Mucosa of stomach (tissue), 1 donor: ENCODE results near the gene NDEL1.

Experiments
- H3K27me3 ChIP-seq: one replicate; pipeline ENCODE4 v1.7.0; 2013; ENCODE audit warnings: mild to moderate bottlenecking, low read length; ENCODE audit not compliant: control insufficient read depth, insufficient read depth
- H3K36me3 ChIP-seq: one replicate; pipeline ENCODE4 v1.7.0; 2013; ENCODE audit warnings: low read length; ENCODE audit not compliant: control insufficient read depth, insufficient read depth
- H3K4me1 ChIP-seq: one replicate; pipeline ENCODE4 v1.7.0; 2013; ENCODE audit warnings: mild to moderate bottlenecking, low read length; ENCODE audit not compliant: control insufficient read depth, insufficient read depth
- H3K4me3 ChIP-seq: one replicate; pipeline ENCODE4 v1.7.0; 2013; ENCODE audit warnings: low read length
- H3K9ac ChIP-seq: one replicate; pipeline ENCODE4 v1.7.0; 2013; ENCODE audit warnings: mild to moderate bottlenecking, low read length, moderate library complexity
- H3K9me3 ChIP-seq: one replicate; pipeline ENCODE4 v1.7.0; 2013; ENCODE audit warnings: mild to moderate bottlenecking, low read length, moderate library complexity; ENCODE audit not compliant: control insufficient read depth
- donor health status: Pancreatic carcinoma.

NDEL1 gene

DNA sequence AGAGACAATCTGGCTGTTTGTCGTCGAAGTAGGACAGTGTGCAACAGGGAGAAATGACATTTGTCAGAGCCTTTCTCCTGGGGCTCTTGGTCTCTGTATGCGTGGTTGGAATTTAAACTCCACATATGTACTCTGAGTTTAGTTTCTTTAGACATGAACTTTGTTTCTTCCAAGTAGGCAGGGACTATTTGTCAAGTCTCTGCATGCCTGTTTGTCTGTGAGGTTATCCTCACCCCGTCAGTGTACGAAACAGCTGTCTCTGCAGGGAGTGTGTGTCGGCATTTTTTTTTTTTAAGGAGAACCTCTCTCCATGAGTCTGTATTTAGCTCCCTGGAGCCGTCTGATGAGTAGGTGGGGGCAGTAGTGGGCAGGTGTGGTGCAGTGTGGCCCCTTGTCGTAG lies 29.7 kb downstream of the NDEL1 start:
- Histone ChIP-seq H3K4me1 (no peaks in the 10 kb centered on the region), H3K9ac (no peak overlapping the region), H3K36me3 (peaks cover under 1% of the 10 kb centered on the region), H3K9me3 (no peaks in the 10 kb centered on the region), H3K27me3 (no peaks in the 10 kb centered on the region), H3K4me3 (no peak overlapping the region)

DNA sequence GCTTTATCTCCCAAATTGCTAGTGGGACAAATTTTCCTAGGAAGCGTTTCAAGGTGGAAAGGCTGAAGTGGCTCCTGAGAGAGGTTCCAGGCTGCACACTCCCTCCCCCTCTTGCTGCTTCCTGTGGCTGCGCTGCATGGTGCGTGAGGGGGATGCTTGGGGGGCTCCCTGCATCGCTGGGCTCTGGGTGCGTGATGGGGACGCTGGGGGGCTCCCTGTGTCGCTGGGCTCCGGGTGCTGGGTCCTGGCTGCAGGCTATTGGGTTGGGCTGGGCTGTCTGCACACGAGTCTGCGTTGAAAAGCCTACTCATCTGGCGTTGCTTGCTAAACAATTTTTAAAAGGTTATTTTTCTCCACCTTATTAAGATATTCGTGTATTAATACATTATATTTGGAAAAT lies 30.1 kb downstream of the NDEL1 start:
- Histone ChIP-seq H3K4me3 (no peak overlapping the region), H3K36me3 (no peaks in the 10 kb centered on the region), H3K4me1 (no peaks in the 10 kb centered on the region), H3K9ac (no peak overlapping the region), H3K9me3 (no peaks in the 10 kb centered on the region), H3K27me3 (no peaks in the 10 kb centered on the region)

DNA sequence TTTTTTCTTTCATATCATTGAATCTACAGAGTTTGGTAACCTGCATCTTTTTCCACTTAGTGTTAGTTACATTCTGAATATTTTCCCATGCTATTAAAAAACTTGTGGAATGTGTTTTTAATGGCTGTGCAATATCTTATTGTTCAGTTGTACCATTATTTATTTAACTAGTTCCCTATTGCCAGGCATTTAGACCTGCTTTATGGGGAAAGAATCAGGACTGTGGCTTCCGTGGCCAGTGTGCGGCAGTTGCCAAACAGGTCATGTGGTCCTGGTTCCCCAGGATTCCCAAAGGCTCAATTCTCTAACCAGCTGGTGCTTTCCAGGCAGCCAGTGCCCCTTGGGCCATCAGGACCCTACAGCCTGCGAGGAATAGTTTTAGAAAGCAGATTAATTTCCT lies 30.8 kb downstream of the NDEL1 start:
- no peak overlapping the region for H3K9ac ChIP-seq
- H3K36me3 ChIP-seq, result no peaks in the 10 kb centered on the region
- no peaks in the 10 kb centered on the region for H3K4me1 ChIP-seq
- H3K27me3 ChIP-seq, result no peaks in the 10 kb centered on the region
- no peak overlapping the region for H3K4me3 ChIP-seq
- no peaks in the 10 kb centered on the region for H3K9me3 ChIP-seq

DNA sequence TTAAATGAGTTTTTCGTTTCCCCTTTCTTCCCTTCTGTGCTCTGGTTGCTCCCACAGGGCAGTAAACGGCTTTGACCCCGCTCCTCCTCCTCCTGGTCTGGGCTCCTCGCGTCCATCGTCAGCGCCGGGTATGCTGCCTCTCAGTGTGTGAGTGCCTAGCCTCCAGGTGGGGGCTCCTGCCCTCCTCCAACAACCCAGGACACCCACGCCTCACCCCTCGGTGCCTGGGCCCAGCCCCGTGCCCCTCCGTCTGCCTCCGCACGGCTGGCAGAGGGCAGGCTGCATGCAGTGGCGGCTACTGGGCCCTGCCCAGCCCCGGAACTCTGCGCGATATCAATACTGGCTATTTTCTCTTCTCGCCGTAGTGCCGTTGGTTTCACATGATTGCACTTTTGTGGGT lies 31.2 kb downstream of the NDEL1 start:
- no peak overlapping the region for H3K9ac ChIP-seq
- no peaks in the 10 kb centered on the region for H3K36me3 ChIP-seq
- H3K4me3 ChIP-seq, result no peak overlapping the region
- no peaks in the 10 kb centered on the region for H3K4me1 ChIP-seq
- H3K27me3 ChIP-seq, result no peaks in the 10 kb centered on the region
- H3K9me3 ChIP-seq, result no peaks in the 10 kb centered on the region

DNA sequence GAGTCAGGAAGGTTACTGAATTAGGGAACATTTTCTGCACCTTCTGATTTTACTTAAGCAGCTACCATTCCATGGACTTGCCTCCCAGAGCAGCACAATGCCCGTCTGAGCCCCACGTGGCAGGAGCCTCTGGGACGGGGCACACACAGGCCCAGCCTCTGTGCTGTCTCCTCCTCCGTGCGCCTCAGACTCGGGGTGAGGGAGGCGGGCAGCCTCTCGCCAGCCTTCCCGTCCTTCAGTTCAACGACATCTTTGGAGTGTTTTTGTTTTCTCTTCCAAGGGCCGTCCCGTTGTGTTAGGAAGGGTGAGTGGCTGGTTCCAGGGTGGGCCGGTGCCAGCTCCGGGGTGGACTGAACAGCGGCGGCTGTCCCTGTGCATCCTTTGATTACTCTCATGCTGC lies 31.8 kb downstream of the NDEL1 start:
- H3K36me3 ChIP-seq, result no peaks in the 10 kb centered on the region
- H3K4me1 ChIP-seq, result no peaks in the 10 kb centered on the region

DNA sequence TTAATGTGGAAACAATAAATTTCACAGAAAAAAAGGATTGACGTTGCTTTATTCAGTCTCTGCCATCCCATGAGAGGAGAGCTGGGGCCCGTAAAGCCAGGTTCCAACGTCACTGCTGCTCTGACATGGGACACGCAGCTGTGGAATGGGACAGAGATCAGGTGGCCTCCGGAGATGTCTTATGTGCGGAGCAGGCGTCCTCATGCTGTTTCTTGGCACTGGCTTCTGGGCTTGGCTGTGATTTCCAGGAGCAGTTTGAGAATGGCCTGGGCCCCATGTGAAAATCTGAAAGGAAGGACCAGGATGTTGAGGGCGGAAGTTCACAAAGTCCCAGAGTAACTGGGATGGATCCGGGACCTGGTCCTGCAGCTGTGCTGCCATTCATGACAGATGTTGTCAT lies 32.4 kb downstream of the NDEL1 start:
- Histone ChIP-seq H3K4me1 (no peaks in the 10 kb centered on the region), H3K4me3 (no peak overlapping the region), H3K27me3 (no peaks in the 10 kb centered on the region), H3K9me3 (no peaks in the 10 kb centered on the region), H3K36me3 (no peaks in the 10 kb centered on the region), H3K9ac (no peak overlapping the region)

More for the DNA sequence above, 31.8 kb downstream of the NDEL1 start:
- Histone ChIP-seq H3K9ac (no peak overlapping the region), H3K4me3 (no peak overlapping the region), H3K9me3 (no peaks in the 10 kb centered on the region), H3K27me3 (no peaks in the 10 kb centered on the region)

DNA sequence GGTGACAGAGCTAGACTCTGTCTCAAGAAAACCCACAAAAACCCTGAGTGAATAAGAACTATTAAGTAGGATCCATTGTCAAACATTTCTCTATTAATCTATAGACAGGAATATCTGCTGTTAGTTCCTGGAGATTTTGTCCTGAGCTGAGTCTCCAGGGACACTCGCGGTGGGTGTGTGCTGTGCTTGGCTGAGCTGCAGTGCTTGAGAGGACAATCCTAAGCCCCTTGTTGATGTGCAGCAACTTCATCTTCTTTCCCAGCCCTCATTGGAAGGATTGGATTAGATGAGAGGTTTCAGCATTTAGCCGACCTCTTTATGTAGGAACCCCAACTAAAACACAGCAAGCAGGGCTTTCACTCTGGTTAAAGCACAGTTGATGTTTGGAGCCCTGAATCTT lies 33.3 kb downstream of the NDEL1 start:
- Histone ChIP-seq H3K4me1 (no peaks in the 10 kb centered on the region), H3K4me3 (no peak overlapping the region), H3K36me3 (no peaks in the 10 kb centered on the region), H3K9me3 (no peaks in the 10 kb centered on the region), H3K27me3 (no peaks in the 10 kb centered on the region), H3K9ac (no peak overlapping the region)

DNA sequence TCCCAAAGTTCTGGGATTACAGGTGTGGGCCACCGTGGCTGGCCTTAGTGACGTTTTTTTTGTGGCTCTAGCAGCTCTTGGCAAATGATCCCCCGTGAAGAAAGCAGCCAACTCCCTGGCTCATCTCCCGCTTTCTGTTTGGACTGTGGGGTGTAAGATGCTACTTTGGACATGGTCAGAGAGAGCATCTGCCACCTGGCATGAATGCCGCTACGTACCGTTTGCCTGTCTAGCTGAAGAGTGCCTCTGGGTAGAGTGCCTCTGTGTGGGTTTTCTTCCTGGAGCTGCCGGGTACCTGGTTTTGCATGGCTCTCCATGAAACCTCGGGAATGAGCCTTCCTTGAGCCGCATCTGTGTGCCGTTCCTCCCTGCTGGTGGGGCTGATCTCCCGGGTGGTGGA lies 34.3 kb downstream of the NDEL1 start:
- Histone ChIP-seq H3K9me3 (no peaks in the 10 kb centered on the region), H3K4me3 (no peak overlapping the region), H3K27me3 (no peaks in the 10 kb centered on the region), H3K9ac (no peak overlapping the region), H3K36me3 (no peaks in the 10 kb centered on the region), H3K4me1 (no peaks in the 10 kb centered on the region)

DNA sequence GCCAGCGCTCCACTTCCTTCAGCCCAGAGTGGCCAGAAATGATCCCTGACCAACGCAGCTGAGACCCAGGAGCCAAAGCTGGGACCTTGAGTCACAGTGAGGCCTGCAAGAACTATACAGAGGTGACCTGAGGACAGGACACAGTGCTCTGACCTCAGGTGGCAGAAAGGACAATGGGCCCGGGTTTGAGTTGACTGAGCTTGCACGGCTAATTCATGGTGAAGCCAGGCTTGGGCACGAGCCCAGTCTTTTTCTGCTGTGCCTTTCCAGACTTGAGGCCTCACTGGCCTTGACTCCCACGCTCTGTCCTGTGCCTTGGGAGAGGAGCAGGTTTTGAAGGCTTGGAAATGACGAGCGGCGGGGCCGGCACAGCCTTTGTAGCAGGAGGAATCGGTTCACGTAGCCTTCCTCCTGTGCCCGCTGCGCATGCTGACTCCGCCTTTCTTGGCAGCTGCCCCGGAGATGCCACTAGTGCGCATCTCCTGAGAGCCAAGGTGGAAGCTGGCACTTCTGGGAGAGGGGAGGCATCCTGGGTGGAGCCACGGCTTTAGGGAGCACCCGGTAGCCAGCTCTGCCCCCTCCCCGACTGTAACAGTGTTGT lies 34.9 kb downstream of the NDEL1 start:
- no peaks in the 10 kb centered on the region for H3K27me3 ChIP-seq
- H3K4me3 ChIP-seq, result no peak overlapping the region
- H3K9me3 ChIP-seq, result no peaks in the 10 kb centered on the region
- H3K9ac ChIP-seq, result no peak overlapping the region
- H3K4me1 ChIP-seq, result no peaks in the 10 kb centered on the region
- no peaks in the 10 kb centered on the region for H3K36me3 ChIP-seq

DNA sequence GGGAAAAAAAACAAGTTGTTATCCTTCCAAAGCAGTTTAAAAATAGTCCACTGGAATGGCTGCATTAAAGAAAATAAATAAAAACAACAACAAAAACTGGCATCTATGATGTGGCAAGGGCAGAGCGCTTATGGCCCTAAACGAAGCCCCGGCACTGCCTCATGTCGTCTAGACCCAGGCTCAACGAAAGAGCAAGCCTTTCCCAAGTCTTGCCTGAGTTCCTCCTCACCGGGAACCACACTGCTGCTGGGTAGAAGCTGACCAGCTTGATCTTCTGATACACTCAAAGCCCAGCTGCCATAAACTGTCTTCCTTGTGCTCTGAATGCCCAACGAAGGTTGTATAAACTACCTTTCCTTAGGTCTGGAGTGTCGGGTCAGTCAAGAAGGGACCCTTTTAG lies 37.0 kb downstream of the NDEL1 start:
- Histone ChIP-seq H3K27me3 (no peaks in the 10 kb centered on the region), H3K4me3 (no peak overlapping the region), H3K9me3 (no peaks in the 10 kb centered on the region), H3K36me3 (no peaks in the 10 kb centered on the region), H3K4me1 (no peaks in the 10 kb centered on the region), H3K9ac (no peak overlapping the region)

DNA sequence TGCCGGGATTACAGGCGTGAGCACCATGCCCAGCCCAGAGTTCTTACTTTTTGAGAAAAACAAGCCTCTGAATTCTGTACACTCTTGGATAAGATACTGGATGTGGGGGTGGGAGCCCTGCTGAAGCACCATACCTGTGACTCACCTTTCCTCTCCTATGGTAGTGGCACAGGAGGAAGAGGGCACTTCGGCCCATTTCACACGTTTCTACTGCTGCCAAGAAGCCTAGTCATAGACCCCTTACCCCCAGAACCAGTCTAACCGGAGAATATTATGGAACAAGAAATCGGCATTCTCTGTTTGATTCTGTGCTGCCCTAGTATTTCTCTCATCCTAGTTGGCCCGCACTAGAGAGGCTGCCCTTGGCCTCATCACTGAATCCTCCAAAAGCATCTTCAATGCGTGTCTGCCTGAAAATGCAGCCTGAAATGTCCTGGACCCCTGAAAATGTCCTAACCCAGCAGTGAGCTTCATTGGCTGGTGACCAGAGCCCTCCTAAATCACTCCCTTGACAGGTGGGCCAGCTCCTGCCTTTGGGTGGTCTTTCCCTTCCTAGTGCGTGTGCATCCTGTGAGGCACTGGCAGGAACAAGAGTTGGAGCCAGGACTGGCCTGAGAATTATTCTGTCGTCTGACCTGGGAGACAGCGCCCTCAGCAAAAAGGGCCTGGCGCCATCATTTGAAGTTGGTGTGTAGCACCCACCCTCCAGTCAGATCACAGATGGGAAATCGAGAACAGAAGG lies 37.9 kb downstream of the NDEL1 start:
- Histone ChIP-seq H3K9ac (no peak overlapping the region), H3K27me3 (no peaks in the 10 kb centered on the region), H3K4me3 (no peak overlapping the region), H3K36me3 (no peaks in the 10 kb centered on the region), H3K4me1 (no peaks in the 10 kb centered on the region), H3K9me3 (no peaks in the 10 kb centered on the region)

DNA sequence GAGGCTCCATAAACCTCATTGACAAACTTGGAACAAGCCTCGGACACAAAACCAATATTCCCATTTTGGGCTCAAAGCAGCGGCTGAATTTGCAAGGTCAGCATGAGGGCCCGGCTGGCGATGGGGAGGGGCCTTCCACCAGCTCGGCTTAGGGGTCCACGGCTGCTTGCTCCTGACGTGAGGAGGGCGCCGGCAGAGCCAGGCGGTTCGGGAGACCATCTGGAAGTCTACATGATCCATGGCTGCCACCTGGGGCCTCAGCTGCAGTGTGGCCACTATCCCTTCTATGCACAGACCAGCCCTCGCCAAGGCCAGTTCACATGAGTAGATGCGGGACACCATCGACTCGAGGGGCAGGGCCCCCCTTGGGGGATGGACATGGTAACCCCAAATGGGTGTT lies 39.1 kb downstream of the NDEL1 start:
- H3K9ac ChIP-seq, result no peak overlapping the region
- H3K4me3 ChIP-seq, result no peak overlapping the region
- no peaks in the 10 kb centered on the region for H3K36me3 ChIP-seq
- H3K9me3 ChIP-seq, result no peaks in the 10 kb centered on the region
- H3K4me1 ChIP-seq, result peaks cover under 1% of the 10 kb centered on the region
- no peaks in the 10 kb centered on the region for H3K27me3 ChIP-seq
